Fibroblast of skin of scalp (primary cell): Measurements from ENCODE around the gene FARP2.

ENCODE experiments used
- DNase-seq: peaks from one replicate; pipeline ENCODE4 v3.0.0-alpha.2; 2013

The FARP2 gene

GRCh38 chr2:241535871-241536655, 180.0 kb downstream of the FARP2 start:
- no peak for DNase-seq

DNA sequence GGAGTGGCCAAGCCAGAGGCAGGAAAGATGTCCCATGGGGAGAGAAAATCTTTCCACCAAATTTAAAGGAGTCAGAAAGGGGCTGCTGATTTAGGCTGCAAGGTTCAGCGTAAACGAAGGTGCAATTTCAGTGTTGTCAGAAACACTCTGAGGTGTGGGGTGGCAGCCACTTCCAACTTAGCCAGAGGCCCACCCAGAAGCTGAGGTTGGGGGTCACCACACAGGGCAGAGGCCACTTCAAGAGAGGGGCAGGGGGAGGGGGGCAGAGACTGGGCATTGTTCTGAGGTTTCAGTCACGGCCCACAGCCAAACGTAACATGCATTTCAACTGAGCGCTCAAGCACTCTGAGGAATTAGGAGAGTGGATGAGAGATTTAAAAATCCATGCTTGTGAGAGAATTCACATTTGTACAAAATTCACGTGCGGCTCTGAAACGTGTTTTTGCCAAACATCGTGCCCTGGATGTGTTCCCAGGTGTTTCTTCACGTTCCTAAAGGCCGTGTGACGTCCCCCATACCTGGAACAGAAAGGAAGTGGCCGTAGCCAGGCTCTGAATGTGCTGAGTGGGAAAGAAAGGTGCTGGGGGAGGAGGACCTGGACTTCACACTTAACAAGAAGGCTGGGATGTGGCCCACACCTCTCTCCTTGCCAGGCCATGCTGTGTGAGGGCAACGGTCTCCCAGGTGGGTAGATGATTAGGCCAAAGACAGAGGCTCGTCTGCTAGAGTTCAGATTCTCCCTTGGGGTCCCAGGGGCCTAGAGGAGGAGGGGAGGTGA, 182.9 kb downstream of the FARP2 start:
- DNase-seq, result no peak

DNA sequence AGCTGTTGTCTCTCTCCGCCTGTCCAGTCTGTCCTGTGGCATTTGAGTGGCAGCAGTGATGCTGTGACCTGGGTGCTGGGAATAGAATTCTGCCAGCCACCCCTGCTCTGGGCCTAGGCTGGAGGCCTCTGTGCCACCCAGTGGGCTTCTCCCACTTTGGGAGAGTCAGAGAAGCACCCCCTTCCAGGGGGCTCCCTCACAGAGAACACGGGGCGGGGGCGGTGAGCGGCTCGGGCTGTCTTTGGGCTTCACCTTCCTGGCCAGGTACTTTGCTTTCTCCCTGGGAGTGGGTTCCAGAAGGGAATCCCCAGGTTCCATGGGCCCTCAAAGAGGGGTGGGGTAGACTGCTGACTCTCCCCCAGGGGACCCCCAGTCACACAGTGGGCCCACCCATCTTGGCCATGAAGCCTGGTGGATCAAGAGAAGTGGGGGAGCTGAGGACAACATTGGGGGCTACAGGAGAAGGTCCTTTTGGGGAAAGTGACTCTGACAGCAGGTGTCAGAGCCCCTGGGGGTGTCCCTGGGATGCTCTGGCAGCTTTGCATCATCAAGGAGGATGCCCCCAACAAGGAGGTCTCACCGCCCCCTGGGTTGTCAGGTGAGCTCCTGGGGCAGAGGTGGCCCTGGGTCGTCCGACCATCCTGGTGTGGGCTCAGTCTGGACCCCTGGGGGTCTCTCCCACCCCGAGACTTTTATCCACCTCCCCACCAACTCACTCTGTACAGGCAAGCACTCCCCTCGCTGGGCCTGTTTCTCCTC, 183.7 kb downstream of the FARP2 start:
- DNase-seq, result no peak

DNA sequence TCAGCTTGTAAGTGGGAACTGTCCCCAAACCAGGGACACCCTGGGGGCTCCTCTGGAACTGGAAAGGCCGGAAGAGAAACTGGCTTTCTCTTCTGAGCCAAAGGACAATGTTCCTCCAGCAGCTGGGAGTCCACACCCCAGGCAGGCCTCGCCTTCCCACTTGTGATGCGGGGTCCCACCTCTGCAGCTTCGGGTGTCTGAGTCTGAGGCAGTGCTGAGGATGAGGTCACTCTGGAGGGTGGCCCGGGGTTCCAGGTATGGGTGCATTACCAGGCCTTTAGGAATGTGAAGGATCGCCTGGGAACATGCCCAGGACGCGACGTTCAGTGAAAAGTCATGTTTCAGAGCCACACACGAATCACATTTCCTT, 184.3 kb downstream of the FARP2 start:
- DNase-seq, result no peak

DNA sequence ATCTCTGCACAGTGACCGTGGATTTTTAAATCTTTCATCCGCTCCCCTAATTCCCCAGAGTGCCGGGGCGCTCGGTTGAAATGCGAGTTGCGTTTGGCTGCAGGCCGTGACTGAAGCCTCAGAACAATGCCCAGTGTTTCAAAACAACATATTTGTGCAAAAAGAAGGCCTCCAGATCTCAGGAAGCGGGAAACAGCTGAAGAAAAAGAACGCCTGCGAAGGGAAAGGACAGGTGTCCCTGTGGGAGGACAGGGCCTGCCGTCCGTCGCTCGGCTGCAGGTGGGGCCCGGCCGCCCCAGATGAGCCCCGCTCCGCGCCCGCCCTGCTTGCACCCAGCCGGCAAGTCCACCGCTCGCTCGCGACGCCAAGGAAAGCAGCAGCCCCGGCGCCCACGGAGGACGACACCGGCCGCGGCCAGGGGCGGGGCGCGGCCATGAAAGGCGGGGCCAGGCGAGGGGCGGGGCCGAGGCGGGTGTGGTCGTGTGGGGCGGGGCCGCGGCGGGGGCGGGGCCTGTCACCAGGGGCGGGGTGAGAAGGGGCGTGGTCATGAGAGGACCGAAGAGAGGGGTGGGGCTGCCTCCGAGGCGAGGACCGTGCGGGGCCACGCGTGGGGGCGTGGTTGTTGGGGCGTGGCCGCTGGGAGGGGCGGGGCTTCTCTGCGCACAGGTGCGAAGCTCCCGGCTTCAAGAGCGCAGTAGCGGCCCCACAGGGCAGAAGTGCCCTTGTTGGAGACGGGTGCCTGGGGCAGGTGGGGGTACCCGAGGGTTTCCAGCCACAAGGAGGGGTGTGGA, 184.9 kb downstream of the FARP2 start:
- peak; percentile 53 for DNase-seq

DNA sequence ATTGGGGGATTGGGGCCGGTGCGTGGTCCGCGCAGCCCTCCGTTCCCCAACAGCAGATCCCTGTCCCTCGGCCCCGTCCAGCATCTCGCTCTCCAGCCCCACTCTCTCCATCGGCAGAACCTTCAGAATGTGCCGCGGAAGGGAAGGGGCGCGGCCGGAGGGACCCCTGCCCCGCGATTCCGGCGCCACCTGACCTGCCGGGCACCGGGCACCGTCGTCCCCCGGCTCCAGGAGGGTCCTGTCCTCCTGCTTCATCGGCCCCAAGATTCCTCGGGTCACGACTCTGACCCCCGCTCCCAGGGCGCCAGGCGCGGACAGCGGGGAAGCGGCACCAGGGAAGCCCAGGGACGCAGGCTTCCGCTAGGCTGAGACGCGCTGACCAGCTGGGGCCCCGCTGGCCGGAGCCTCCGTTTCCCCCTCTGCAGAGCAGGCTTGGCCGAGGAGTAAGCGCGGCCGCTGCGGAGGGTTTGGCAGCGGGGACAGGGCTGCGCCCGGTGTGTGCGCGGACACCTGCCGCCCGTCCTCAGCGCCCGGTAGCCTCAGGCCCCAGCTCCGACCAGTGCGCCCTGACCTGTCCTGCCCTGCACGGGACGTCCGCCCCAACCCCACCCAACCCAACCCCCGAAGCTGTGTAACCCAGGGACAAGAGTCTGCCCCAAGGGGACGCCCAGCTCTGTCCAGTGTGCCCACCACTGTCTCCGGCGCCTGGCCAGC, 185.6 kb downstream of the FARP2 start:
- no peak for DNase-seq

- DNase-seq, result no peak
Observed at GRCh38 chr2:241542278-241542605, 186.2 kb downstream of the FARP2 start.
